ENCODE measurements around the gene STAG1.
A peak's percentile ranks its signal among the peaks of the same experiment; 100 is the strongest.
"Not testable (repeated sequence)": the region's sequence is repeated elsewhere in the genome, so short reads cannot be mapped to it uniquely, and the experiment has no call there.

Gene STAG1

GRCh38 chr3:136631424-136631823, 120.8 kb downstream of the STAG1 start:
- no peak for DNase-seq (ENCODE audit: insufficient read length, low spot score)
- no peak for FAIRE-seq
- no peak for TF ChIP-seq CTCF (IDR thresholded peaks at IDR 0.05; ENCODE audit: insufficient read depth, missing control alignments)

DNA sequence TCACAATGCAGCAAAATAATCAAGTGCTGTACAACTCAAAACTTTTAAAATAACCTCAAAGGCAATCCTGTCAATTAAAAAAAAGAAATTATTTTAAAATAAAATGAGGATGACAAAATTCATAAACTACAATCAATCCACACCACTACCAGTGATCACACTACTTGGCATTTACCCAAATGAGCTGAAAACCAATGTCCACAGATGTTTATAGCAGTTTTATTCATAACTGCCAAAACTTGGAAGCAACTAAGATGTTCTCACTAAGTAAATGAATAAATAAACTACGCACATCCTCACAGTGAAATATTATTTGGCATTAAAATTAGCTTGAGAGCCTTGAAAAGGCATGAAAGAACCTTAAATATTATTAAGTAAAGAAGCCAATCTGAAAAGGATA, 121.3 kb downstream of the STAG1 start:
- DNase-seq (ENCODE audit: insufficient read length, low spot score) (no peak), FAIRE-seq (no peak)
- no peak for TF ChIP-seq CTCF (IDR thresholded peaks at IDR 0.05; ENCODE audit: insufficient read depth, missing control alignments)

DNA sequence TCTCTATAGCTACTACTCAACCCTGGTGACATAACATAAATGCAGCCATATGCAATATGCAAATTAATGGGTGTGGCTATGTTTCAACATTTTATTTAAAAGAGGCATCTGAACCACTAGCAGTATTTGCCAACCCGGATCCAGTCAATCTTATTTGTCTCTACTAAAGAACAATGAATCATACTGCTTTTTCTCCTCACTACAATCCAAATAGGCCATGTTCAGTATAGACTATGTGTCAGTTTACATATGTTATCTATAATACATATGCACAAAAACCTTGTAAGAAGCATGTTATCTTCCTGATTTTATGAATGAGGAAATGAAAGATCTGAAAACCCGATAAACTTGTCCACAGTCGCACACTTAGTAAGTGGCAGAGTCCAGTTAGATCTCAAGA, 125.7 kb downstream of the STAG1 start:
- FAIRE-seq (peak; percentile 80), DNase-seq (ENCODE audit: insufficient read length, low spot score) (no peak)
- no peak for TF ChIP-seq CTCF (IDR thresholded peaks at IDR 0.05; ENCODE audit: insufficient read depth, missing control alignments)

DNA sequence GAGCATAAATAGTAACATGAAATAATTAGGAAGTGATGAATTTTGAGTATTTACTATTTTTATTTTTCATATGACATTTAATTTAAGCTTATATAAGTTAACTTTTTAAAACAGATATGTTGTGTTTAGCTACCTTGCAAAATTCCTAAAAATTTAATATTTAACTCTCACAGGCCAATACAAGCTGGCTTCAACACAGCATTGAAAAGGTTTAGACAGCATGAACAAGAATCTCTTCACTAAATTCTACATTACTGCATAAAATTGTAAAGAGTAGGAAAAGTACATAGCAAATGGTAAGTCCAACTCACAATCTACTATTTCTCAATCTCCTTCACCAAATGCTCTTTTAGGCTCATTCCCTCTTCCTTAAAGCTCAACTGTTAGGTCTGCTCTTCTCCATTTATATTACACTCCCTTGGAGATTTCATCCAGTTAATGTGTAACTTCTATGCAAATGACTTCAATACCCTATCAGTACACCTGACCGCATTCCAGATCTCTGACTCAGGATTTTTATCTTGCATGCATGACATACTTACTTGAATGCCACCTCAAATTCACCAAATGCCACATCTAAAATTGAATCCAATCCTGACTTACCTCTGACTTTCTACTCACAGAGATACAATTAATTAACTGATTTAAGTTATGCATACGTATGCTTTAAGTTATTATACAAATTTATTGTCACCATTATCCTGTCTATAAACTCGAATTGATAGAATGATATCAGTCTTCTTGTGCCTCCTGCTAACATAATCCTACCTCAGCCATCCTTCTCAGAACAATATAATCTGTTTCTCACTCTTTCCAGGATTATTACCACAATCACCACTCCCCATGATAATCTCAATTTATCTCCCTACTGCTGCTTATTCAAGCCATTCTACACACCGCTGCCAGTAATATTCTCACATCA, 127.0 kb downstream of the STAG1 start:
- FAIRE-seq (no peak), DNase-seq (ENCODE audit: insufficient read length, low spot score) (no peak)
- TF ChIP-seq CTCF (IDR thresholded peaks at IDR 0.05; ENCODE audit: insufficient read depth, missing control alignments), result no peak

- DNase-seq (ENCODE audit: insufficient read length, low spot score) (no peak), FAIRE-seq (no peak)
- no peak for TF ChIP-seq CTCF (IDR thresholded peaks at IDR 0.05; ENCODE audit: insufficient read depth, missing control alignments)
These were observed 127.8 kb downstream of the STAG1 start for GRCh38 chr3:136624371-136624770.

GRCh38 chr3:136621628-136622027, 130.6 kb downstream of the STAG1 start:
- DNase-seq (ENCODE audit: insufficient read length, low spot score), result no peak
- FAIRE-seq, result no peak
- TF ChIP-seq CTCF (IDR thresholded peaks at IDR 0.05; ENCODE audit: insufficient read depth, missing control alignments), result no peak

GRCh38 chr3:136620436-136620835, 131.7 kb downstream of the STAG1 start:
- no peak for FAIRE-seq
- no peak for DNase-seq (ENCODE audit: insufficient read length, low spot score)
- TF ChIP-seq CTCF (IDR thresholded peaks at IDR 0.05; ENCODE audit: insufficient read depth, missing control alignments), result no peak

DNA sequence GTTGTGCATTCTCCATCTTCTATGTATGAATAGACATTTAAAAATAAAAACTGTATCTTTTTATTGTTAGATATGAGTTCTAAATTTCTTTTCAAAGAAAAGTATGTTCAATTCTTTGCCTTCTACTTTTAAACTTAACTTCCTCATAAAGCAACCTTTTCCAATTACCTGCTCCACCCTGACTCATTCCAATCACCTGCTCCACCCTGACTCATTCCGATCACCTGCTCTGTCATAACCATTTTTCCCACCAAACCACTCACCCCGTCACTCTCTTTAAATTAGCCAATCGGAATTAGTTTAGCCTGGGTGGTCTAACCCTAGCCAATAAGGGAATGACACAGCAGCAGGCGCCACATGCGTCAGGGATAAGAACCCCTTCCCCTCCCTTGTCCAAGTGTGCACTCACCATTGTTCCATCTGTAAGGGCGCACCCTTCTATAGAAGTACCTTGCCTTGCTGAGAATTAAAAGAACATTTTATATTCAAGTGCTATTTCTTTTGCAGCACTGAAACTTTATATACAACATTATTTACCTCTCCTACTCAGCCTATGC, 134.1 kb downstream of the STAG1 start:
- FAIRE-seq; DNase-seq (ENCODE audit: insufficient read length, low spot score): not testable (repeated sequence)

All from D721Med (cell line).